GM13977 (cell line): Measurements from ENCODE around the gene PKN3.

ENCODE experiments used
- DNase-seq: peaks from one replicate; pipeline ENCODE4 v3.0.0; 2012; ENCODE audit warnings: low spot score
- CTCF ChIP-seq: IDR thresholded peaks from 2 replicates; pipeline ENCODE4 v1.5.1; 2012; ENCODE audit warnings: mild to moderate bottlenecking, control low read depth; ENCODE audit not compliant: insufficient read depth; ENCODE audit errors: extremely low read depth, missing control alignments
- in situ Hi-C: fragments of 300-500 bp; cut with MboI; formaldehyde crosslinking; loops from one replicate; pipeline ENCODE4 v1.12.0; 2022; ENCODE audit warnings: low sequenced_read_pairs, low pct_unique_long_range_greater_than_20kb, mixed read lengths, inconsistent platforms; ENCODE audit not compliant: unreplicated experiment

PKN3 gene

GRCh38 chr9:128704356-128704670 is 2.0 kb downstream of the PKN3 start:
- in situ Hi-C loops: no loop called here
- no peak for DNase-seq
- no peak for TF ChIP-seq CTCF

- in situ Hi-C loops: no loop called here
- TF ChIP-seq CTCF: no peak
- DNase-seq: no peak
Observed at GRCh38 chr9:128705051-128705965, 3.0 kb downstream of the PKN3 start.

- in situ Hi-C loops: no loop called here
- DNase-seq: no peak
- TF ChIP-seq CTCF: no peak
Observed at GRCh38 chr9:128706045-128706444, 3.7 kb downstream of the PKN3 start.

- DNase-seq: no peak
- TF ChIP-seq CTCF: no peak
- in situ Hi-C loops: no loop called here
Observed at GRCh38 chr9:128706671-128707381, 4.5 kb downstream of the PKN3 start.

GRCh38 chr9:128707446-128707845 is 5.1 kb downstream of the PKN3 start:
- DNase-seq: no peak
- in situ Hi-C loops: no loop called here
- no peak for TF ChIP-seq CTCF

- no peak for TF ChIP-seq CTCF
- no peak for DNase-seq
- in situ Hi-C loops: no loop called here
Observed at GRCh38 chr9:128712451-128713410, 10.4 kb downstream of the PKN3 start.
